Activated CD4-positive, alpha-beta T cell treated with anti-CD3 and anti-CD28 coated beads for 24 hours (primary cell): ENCODE results near the gene LRRC4C.
"Not testable (repeated sequence)": the region's sequence is repeated elsewhere in the genome, so short reads cannot be mapped to it uniquely, and the experiment has no call there.

Source experiments
- DNase-seq, 2 donors: peaks; one replicate each; pipeline ENCODE4 v3.0.0-alpha.2; 2020; ENCODE audit warnings: low read depth in 2 of 2

The LRRC4C gene

DNA sequence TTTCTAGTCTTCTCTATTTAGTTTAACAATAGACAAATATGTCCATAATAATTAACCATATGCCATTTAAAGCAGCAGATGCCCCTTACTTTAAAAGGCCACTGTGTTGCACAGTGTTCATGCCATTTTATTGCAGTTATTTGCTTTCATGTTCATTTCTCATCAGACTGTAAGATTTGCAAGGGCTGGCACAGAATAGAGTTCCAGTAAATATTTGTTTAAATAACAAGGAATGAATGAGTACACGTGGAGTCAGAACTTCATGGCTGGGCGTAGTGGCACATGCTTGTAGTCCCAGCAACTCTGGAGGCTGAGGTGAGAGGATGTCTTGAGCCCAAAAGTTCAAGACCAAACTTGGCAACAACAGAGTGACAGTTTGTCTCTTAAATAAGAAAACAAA is 1228.6 kb downstream of the LRRC4C start:
- no peak for DNase-seq

DNA sequence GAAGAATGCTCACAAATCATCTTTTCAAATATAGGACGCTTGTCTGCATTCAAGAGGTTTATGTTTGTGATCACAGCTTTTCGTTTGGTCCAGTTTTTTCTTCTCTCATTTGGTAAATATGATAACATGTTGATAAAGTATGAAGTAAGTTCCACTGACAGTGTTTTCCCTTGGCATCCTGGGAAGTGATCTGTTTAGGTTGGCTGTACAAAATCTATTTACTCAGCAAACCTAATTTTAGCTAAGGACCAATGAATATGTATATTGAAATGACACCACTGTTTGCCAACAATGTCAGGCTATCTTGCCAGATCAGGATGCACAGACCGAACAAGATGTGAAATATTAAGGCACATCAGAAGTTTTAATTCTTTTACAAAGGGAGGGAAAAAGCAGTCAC is 1230.8 kb downstream of the LRRC4C start:
- DNase-seq: no peak

DNA sequence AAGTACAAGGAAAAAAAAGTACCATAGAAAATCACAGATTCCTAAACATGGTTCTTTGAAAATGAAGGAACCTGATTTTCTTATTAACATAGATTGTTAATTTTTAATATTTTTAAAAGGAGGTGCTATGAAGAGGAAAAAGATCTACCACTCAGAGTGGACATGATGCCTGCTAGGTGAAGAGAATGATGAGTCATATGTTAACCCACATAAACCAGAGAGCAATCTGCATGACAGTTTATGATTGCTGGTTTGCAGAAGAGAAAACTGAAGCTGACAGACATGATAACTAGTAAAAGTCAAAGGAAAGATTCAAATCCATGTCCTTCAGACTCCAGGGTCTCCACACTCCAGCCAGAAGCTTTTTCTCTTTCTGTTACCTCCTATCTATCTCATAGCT is 1231.7 kb downstream of the LRRC4C start:
- DNase-seq: no peak

DNA sequence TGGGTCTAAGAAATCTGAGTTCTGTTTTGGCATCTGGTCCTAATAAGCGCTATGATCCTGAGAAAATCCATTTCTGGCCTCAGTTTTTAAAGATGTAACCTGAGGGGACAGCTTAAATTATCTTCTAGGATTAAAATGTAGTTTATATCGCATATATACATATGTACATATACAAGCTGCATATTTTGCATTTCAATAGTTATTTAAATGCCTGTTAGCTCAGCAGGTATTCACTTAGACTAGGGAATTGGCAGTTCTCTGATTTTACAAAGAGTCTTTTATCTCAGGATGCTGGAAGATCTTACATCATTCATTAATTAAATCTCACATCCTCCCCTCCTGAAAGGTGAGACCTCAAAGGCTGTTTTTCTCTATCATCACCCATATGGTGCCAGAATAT is 1232.8 kb downstream of the LRRC4C start:
- no peak for DNase-seq

DNA sequence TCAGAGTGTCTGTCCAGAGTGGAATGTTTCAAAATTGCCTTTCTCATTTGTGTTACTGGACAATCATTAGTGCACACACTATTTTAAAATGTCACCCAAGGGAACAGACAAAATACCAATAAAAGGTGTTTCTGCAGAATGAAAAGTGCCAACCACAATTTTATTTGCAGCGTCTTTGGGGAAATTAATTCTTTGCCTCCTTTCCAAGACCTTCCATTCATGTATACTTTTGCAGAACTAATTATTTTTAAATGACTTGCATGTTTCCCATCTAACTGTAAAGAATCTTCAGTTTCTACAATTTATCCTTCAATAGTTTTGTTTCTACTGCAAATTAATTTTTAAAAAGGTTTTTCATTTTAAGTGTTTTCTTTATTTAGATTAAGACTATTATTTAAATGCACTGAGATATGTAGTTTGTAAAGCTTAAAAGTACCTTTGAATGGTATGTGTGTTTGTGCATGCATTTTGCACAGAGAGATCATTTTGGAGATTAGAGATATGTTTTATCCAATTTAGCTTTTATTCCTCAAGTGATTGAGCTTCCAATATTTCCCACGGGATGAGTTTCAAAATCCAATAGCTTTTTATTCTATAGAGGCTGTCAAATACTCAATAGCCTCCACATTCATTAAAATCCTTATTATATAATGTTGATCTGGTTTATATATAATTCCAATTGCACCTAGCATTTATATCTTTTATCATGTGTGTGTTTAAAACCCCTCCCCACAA is 1235.7 kb downstream of the LRRC4C start:
- DNase-seq: no peak

DNA sequence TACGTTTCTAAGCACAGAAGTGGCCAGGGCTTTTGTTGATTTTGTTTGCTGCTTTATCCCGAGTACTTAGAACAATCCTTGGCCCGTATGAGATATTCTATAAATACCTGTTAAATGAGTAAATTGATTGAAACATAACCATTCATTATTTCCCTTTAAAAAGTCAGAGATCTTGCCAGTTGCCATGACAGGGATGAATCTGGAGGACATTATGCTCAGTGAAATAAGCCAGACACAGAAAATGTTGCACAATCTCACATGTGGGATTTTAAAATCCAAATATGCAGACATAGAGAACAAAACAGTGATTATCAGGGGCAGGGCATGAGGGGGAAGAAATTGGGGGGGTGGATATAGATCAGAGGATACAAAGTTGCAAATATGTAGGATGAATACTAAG is 1240.1 kb downstream of the LRRC4C start:
- DNase-seq: no peak

DNA sequence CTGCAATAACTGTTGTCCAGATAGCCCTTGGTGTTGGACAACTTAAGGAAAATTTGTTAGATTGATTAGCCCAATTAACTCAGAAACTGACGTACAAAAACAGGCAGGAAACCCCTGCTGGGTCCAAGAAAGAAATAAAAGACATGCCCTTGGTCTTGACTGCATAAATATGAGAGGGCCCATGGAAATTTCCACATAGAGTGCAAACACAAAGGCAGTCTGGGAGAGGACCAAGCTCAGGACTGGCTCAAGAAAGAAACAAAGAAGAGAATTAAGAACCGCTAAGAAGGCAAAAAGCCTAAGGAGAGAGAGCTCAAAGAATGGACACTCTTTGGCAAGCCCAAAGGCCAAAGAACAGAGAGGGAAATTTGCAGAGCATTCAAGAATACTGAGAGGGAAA is 1243.9 kb downstream of the LRRC4C start:
- no peak for DNase-seq

DNA sequence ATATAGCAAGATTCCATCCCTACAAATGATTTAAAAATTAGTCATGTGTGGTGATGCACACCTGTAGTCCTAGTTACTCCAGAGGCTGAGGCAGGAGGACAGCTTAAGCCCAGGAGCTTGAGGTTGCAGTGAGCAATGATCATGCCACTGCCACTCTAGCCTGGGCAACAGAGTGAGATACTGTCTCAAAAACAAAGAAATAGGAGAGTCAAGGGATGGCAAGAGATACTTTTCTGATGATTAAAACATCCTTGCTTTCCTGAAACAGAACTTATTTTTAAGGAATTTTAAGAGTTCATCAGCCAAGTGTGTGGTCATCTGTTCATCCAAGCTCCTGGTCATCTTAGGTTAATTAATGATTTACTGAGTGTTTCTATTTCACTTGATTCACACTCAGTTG is 1252.0 kb downstream of the LRRC4C start:
- no peak for DNase-seq

DNA sequence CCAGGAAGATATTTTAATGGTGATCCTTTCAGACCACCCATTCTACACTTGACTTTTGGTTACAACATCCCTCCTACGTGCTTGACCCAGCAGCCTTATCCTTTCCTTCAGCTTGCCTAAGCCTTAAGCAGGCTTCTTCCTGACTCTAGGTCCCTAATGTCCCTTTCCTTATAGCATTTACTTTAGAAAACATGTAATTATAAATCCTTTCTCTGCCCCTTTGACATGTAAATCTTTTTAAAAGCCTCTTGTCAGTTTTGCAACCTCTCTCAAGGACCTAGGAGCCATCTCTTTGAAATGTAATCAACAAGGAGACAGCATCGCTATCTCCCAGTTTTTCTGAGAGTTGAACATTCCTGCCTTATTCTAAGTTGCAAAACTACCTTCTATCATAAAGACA is 1255.2 kb downstream of the LRRC4C start:
- DNase-seq: no peak

DNA sequence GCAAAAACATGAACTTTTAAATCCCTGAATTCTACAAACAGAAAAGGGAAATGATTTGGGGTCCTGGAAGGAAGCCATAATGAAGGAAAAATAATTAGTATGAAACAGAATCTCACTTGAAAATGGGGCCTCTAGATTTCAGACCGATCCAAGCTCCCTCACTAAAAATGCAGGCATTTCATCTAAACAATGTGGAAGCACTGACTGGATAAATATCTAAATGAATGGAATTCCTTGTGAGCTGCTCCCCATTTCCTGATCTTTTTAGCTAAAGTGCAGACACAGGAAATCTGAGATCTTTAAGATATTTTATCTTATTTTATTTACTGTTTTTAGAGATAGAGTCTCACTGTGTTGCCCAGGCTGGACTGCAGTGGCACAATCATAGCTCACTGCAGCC is 1255.8 kb downstream of the LRRC4C start:
- DNase-seq: no peak

DNA sequence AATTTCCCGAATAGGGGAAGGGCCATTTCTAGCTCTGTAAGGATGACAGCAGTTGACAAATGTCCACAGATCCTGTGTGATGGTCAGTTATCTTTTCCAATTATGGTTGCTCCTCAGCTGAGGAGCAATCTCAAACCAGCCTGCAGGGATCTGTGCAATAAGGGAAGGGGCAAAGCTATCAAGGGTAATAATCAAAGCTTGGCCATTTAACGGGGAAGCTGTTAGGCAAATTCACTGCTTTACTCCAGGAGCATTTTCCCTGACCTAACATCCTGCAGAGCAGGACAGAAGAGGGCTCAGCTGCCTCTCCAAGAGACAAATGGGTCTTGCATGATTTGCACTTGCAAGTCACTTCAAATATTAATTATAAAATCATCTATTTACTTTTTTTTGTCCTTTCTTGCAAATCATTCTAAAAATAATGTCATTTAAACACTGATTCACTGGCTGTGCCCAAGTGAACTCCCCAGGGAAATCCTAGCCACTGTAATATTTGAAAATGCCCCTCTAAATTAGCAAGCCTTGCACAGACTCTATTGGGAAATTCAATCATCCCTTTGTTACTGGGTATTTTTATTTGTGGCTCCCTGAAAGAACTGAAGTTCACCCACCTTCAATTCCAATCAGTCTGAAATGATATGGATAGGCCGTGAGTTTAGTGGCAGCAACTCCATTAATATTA is 1256.7 kb downstream of the LRRC4C start:
- DNase-seq: no peak

DNA sequence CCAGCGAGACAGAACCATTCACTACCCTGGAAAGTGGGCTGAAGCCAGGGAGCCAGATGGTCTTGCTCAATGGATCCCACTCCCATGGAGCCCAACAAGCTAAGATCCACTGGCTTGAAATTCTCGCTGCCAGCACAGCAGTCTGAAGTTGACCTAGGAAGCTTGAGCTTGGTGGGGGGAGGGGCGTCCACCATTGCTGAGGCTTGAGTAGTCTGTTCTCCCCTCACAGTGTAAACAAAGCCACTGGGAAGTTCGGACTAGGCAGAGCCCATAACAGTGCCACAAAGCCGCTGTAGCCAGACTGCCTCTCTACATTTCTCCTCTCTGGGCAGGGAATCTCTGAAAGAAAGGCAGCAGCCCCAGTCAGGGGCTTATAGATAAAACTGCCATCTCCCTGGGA is 1266.9 kb downstream of the LRRC4C start:
- DNase-seq: not testable (repeated sequence)

DNA sequence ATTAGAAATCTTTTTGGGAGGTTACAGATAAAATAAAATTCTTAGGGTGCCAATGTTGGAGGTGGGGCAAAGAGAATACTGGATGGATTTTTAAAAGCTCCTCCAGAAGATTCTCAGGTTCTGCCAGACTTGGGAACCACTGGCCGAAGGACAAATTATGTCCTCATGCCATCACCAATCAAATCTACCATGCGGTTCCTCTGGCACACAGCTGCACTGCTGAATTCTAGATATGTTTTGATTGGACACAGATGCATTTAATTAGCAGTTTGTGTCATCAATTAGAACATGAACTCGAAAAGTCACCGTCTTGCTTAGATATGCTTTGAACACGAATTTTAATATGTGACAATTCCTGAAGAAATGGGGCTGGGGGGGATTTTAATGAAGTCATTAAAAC is 1269.2 kb downstream of the LRRC4C start:
- DNase-seq: no peak

DNA sequence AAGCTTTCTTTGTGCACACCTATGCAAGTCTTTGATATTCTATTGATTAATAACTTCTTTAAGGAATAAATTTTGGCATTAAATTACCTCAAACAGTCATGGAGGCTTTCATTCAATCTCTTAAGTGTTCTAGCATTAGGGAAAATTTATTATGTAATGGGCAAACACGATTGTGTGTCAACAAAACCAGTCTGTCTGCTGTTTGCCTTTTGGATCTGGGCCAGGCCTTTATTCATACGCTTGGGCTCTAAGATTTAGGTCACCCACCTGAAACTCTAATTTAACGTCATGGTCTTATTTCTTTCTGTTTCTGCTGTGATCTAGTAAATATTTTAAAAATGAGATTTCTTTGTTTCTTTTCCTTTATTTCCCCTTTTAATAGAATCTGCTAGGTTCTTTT is 1270.6 kb downstream of the LRRC4C start:
- no peak for DNase-seq

DNA sequence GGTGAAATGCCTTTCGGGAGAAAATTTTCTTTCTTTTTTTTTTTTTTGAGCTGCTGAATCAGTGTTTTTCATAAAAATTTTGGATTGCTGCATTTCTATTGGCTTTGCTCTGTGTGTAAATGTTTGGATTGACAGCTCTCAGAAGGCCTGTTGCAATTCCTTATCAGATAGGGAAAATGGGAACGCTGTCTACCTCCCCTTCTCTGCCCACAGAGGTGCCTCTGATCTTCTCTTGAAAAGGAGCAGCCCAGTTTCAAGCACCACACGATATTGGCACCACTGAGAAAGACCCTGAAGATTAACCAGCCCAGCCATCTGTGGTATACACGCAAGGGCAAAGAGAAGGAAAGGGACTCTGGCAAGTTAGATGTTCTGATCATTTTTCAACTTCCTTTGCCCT is 1272.2 kb downstream of the LRRC4C start:
- no peak for DNase-seq

DNA sequence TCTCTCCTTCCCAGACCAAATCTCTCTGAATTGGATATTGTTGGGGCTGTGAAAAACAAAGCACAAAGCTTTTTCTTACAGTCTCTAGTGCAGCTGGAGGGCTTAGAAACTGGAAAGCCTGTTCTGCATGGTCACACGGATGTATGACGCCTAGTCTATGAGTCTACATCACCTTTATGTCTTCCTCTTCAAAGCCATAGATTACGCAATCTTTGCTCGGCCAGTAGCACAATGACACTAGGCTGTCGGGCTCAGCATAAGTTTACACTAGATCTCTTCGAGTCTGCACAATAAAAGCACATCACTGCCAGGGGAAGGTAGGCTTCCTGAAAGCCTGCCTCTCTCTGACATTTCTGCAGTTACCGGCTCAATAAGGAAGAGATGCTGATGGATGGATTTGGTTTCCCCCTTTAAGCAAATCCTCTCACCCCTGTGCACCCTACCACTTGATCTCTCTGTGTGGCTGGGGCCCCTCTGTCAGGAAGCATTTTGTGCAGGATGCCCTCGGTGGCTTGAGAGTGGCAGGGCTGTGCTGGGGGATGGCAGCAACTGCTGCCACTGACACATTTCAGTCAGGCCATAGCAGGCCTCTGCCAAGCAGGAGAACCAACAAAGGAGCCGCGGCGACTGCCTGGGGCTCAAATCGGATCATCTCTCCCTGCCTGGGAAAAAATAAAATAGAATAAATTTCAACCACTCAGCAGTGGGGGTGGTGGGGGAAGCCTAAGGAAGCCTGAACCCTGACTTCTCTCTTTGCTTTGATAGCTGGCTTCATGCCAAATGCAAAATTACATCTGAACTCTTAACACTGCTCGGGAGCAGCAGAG is 1272.8 kb downstream of the LRRC4C start:
- DNase-seq: no peak

DNA sequence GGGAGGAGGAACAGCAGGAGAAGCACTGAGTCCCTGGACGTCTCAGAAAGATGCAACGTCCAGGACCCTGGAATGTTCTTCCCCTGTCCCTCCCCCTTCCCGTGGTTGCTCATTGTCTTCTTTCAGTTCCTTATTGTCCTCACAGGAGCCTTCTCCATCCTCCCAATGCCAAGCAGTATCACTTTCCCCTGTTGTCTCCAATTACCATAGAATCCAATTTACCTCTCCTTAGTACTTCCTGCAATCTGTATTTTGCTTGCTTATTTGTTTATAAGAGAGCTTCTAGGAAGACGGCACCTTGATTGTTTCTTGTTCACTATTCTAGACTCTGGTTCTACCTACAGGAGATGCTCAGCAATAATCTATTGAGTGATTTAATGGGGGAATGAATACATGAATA is 1273.7 kb downstream of the LRRC4C start:
- no peak for DNase-seq

DNA sequence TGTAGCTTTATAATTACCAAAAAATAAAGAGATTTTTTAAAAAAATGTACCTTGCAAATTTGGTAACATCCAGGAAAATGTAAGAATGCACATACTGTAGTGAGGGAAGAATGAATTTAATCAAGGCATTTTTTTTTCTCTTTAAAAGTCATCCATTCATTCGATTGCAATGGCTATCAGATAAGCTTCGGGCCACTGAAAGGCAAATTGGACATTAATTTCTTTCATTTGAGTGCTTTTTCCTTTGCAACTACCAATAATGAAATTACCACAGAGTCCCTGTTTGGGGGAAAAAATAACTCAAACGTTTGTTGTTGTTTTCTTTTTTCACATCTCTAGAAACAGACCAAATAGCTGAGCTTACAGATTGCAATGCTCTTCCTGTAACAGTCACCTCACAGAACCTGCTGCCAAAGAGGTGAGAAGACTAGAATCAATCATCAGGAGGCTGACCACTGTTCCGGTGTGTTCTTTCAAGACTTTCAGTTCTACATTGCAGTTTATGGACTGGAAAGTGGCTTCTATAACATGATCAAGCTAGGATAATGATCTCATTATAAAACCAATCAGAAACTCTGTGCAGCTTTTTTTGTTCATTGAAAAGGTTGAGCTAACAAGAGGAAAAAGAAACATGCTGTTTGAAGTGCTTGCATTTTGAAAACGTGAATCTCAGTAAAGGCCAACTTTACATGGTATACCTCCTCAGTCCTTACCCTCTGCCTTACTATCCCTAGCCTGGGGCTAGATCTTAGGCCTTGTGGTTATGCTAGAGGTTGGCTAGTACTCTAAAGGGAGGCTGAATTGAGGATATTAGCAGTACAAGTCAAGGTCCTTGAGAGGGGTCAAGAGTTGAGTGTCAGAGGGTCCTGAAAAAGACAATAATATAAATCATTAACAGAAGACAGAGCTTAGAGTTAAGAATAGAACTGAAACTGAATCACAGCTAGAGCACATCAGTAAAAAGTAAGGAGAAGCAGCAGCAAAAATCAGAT is 1276.1 kb downstream of the LRRC4C start:
- no peak for DNase-seq

DNA sequence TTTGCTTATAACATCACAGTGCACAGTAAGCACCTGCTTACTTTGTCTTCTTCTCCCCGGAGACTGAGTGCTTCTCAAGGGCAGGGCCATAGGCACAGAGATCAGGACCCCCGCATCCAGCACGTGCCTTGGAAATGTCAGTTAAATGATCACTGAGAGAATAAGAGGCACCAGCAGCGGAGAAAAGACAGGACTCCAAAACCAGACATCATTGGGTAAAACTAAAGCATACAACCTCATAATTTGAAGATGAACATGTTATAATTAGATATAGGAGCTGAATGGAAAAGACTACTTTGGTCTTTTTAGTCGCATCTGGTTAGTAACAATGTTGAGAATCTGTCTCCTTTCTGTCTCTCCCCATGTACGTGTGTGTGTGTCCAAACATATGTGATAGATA is 1279.9 kb downstream of the LRRC4C start:
- no peak for DNase-seq

DNA sequence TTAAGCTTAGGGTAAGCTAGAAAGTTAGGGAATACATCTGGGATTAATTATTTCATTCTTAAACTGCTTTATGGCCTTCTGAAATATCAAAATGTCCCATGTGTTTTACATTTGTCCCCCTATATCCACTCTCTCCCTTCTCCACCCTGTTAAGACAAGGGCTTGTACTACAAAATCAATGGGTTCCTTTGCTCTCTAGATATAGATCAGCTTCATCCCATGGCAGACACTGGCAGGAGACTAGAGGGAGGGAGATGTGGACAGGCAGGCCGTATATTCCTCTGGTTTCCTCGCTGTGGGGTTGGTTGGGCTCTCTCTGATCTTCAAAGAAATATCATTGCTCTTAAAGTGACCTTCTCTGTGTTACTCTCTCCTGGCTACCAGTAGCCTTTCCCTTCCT is 1281.0 kb downstream of the LRRC4C start:
- no peak for DNase-seq

DNA sequence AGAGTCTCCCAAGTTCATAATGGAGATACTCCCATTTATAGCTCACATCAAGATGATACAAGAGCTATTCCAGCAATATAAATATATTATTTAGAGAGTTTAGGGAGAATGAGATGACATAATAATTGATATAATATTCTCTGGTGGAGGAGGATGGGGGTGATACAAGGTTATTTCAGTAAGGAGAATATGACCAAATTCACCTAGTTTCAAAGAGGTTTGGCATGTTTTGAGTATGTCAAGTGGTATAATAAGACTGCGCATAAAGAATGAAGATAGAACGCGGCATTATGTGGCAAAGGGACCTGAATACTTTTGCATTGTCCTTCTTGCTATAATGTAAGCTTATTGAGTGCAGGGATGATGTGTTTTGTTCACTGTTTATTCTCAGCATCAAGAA is 1283.5 kb downstream of the LRRC4C start:
- no peak for DNase-seq

DNA sequence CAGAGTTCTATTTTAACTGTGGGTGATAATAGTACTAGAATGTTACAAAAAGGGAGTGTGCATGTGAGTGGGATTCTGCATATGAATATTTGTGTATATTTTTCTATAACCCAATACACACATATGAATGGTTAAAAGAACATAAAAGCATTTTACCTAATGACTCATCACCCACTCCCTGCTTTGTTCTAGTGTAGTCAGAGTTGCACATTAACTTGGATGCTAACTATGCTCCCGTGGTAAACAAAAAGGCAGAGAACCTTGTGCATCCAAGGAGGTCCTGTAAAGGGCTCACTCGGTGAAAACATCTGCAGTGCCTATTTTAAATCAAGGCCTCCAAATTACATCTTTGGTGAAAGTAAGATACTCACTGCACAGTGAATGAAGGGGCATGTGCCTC is 1289.4 kb downstream of the LRRC4C start:
- no peak for DNase-seq
